Thyroid gland (tissue), 4 donors: Measurements from ENCODE around the gene RBP3. TPM values are rescaled to one million over a fixed set of nuclear protein-coding genes. Genes with fewer than 3 reads are reported as not detected.

Experiments used
- DNase-seq, 2 donors: peaks; one replicate each; pipeline ENCODE4 v3.0.0-alpha.2; 2019
- H3K27ac ChIP-seq, 3 donors: fragments of 200-600 bp; sonication (generic); 1 replicate in 2 of 3; 2 replicates in 1 of 3; pipeline ENCODE4 v1.5.1; 2016 to 2019; ENCODE audit warnings: mild to moderate bottlenecking in 1 of 3, moderate library complexity in 1 of 3
- H3K27me3 ChIP-seq: fragments of 200-600 bp; sonication (generic); one replicate; pipeline ENCODE4 v1.5.1; 2019
- H3K36me3 ChIP-seq, 2 donors: fragments of 200-600 bp; sonication (generic); one replicate each; pipeline ENCODE4 v1.5.1; 2016 to 2019
- H3K4me1 ChIP-seq, 2 donors: fragments of 200-600 bp; sonication (generic); one replicate each; pipeline ENCODE4 v1.5.1; 2017 to 2019
- H3K4me3 ChIP-seq, 3 donors: fragments of 200-600 bp; sonication (generic); replicated peaks in 1 of 3; 1 replicate in 2 of 3; 2 replicates in 1 of 3; pipeline ENCODE4 v1.5.1; 2016; ENCODE audit warnings: mild to moderate bottlenecking in 1 of 3
- H3K9me3 ChIP-seq: fragments of 200-600 bp; sonication (generic); one replicate; pipeline ENCODE4 v1.5.1; 2017
- POLR2A ChIP-seq, 2 donors: fragments of 450-650 bp; IDR thresholded peaks; one replicate each; pipeline ENCODE4 v1.6.1; 2017; ENCODE audit warnings: antibody characterized with exemption in 2 of 2, mild to moderate bottlenecking in 2 of 2, moderate library complexity in 1 of 2
- WGBS, 2 donors: methylation state at CpG; one replicate each; pipeline ENCODE4 v1.1.5; 2017; 5-methylcytosine and 5-hydroxymethylcytosine counted together
- intact Hi-C: fragments of 100-400 bp; cut with DNase I; formaldehyde crosslinking; loops from one replicate; pipeline ENCODE4 v1.15.1; 2023
- total RNA-seq, 4 donors: library from RNA; depleted of rRNA; stranded (reverse); fragments of >200 nt; gene quantifications; one replicate each; pipeline ENCODE4 v1.2.3, GENCODE V29; 2016
- TF ChIP-seq, protein P1 (sequence below), 6 experiments: fragments of 200-600 bp in 3 of 6; fragments of 450-650 bp in 3 of 6; sonication (generic) in 3 of 6; IDR thresholded peaks; one replicate each; pipeline ENCODE4 v1.5.1; 2016 to 2019; ENCODE audit warnings: antibody characterized with exemption in 6 of 6, mild to moderate bottlenecking in 2 of 6, inconsistent platforms in 1 of 6, moderate library complexity in 1 of 6

The RBP3 gene
- total RNA-seq, 4 donors from 2014 or later = not detected

DNA sequence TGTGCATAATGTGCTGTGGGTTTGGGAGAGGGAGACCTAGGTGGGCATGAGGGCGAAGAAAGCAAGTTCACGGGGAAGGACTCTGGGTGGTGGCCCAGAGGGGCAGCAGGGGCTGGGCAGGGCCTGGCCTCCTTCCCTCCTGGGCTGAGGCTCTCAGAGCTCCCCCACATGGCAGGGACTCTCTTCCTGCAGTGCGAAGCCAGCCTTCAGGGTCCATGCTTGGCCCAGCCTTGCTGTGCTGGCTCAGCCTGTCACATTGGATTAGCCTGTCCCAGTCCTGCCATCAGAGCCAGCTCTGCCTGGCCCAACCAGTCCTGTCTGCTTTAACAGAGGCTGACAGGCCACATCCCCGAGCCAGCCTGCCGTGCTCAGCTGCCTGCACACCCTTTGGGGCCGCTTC lies 56.3 kb downstream of the RBP3 start:
- Histone ChIP-seq H3K4me1 (peaks cover 0 to 4% of the 10 kb centered on the region in 2 donors), H3K36me3 (no peaks in the 10 kb centered on the region), H3K9me3 (no peaks in the 10 kb centered on the region), H3K27me3 (no peaks in the 10 kb centered on the region), H3K27ac (no peak overlapping the region), H3K4me3 (no peak overlapping the region)
- DNase-seq = no peak
- intact Hi-C loops = no loop called here
- no peak for TF ChIP-seq POLR2A (IDR thresholded peaks at IDR 0.05)
- TF ChIP-seq, protein P1, sequence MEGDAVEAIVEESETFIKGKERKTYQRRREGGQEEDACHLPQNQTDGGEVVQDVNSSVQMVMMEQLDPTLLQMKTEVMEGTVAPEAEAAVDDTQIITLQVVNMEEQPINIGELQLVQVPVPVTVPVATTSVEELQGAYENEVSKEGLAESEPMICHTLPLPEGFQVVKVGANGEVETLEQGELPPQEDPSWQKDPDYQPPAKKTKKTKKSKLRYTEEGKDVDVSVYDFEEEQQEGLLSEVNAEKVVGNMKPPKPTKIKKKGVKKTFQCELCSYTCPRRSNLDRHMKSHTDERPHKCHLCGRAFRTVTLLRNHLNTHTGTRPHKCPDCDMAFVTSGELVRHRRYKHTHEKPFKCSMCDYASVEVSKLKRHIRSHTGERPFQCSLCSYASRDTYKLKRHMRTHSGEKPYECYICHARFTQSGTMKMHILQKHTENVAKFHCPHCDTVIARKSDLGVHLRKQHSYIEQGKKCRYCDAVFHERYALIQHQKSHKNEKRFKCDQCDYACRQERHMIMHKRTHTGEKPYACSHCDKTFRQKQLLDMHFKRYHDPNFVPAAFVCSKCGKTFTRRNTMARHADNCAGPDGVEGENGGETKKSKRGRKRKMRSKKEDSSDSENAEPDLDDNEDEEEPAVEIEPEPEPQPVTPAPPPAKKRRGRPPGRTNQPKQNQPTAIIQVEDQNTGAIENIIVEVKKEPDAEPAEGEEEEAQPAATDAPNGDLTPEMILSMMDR (IDR thresholded peaks at IDR 0.05) = no peak
- WGBS, 2 donors = 79 to 81% methylated on average over 6 of the region's 6 CpGs

DNA sequence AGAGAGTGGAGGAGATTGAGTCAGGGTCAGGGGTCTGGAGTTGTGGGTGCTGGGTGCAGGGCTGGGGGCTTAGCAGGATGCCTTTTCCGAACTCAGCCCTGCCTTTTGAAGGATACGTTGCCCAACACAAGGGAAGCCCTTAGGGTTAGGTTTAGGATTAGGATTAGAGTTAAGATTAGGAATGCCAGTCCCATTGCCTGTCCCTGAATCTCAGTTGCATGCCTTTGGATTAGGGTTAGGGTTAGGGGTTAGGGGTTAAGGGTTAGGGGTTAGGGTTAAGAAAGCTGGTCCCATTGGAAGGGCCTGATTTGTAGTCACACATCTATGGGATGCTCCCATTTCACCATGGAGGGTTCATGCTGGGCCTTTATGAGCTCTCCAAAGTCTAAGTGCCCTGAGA lies 56.8 kb downstream of the RBP3 start:
- intact Hi-C loops = no loop called here
- 100% methylated on average over 2 of the region's 2 CpGs for WGBS, 2 donors
- no peak overlapping the region for H3K4me3 ChIP-seq
- no peak overlapping the region for H3K27ac ChIP-seq
- no peaks in the 10 kb centered on the region for H3K27me3 ChIP-seq
- H3K36me3 ChIP-seq = no peaks in the 10 kb centered on the region
- no peaks in the 10 kb centered on the region for H3K9me3 ChIP-seq
- DNase-seq = no peak
- H3K4me1 ChIP-seq = peaks cover 0 to 4% of the 10 kb centered on the region in 2 donors
- no peak for TF ChIP-seq POLR2A (IDR thresholded peaks at IDR 0.05)
- TF ChIP-seq, protein P1 (IDR thresholded peaks at IDR 0.05) = no peak

DNA sequence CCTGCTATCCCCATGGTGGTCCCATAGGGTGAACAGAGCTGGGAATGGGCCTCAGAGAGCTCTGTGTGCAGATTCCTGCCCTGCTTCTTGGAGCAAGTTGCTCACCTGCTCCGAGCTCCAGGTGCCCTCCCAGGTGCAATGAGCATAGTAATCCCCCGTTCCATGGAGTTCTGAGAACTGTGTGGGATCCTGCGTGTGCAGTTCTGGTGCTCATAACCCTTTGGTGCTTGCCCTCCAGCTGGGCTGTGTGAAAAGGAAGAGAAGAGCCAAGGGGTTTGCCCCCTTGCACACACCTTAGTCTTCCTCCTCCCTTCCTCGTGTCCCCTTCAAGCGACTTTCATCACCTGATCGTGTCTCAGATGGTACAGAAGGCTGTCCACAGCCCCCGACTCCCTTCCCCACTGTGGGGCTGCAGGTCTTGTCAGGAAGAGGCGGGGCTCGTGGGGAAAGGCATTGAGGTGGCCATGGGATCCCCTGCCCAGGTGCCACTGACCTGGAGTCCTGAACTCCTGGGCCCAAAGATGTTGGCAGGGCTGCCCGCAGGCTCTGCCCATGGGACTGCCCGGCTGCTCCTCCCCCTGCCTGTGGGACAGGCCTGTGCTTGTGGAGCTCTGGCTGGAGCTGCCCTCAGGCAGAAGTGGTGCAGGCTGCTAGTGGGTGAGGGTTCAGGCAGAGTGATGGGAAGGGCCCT lies 57.8 kb downstream of the RBP3 start:
- 83 to 92% methylated on average over 10 to 11 of the region's 11 CpGs for WGBS, 2 donors
- intact Hi-C loops = no loop called here
- TF ChIP-seq, protein P1 (IDR thresholded peaks at IDR 0.05) = no peak
- no peak for TF ChIP-seq POLR2A (IDR thresholded peaks at IDR 0.05)

DNA sequence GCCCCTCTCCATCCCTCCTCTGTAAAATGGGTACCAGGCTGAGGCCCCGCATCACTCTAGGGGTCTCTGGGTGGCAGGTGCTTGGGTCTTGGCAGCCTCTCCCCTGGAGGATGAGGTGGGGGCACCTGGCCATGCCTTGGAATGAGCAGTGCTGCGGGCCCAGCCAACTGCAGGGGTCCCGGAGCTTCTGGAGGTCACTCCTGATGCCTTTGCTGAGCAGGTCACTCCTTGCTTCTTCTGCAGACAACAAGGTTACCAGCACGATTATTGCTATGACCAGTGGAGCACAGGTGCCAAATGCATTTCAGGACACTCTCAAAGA lies 58.3 kb downstream of the RBP3 start:
- H3K9me3 ChIP-seq = no peaks in the 10 kb centered on the region
- DNase-seq = no peak
- no peaks in the 10 kb centered on the region for H3K36me3 ChIP-seq
- intact Hi-C loops = no loop called here
- no peak overlapping the region for H3K27ac ChIP-seq
- H3K4me1 ChIP-seq = peaks cover 0 to 4% of the 10 kb centered on the region in 2 donors
- no peaks in the 10 kb centered on the region for H3K27me3 ChIP-seq
- TF ChIP-seq, protein P1 (IDR thresholded peaks at IDR 0.05) = no peak
- TF ChIP-seq POLR2A (IDR thresholded peaks at IDR 0.05) = no peak
- 83 to 94% methylated on average over 3 to 4 of the region's 4 CpGs for WGBS, 2 donors
- no peak overlapping the region for H3K4me3 ChIP-seq

More for the DNA sequence above, 57.8 kb downstream of the RBP3 start:
- Histone ChIP-seq H3K27me3 (no peaks in the 10 kb centered on the region), H3K9me3 (no peaks in the 10 kb centered on the region), H3K4me3 (no peak overlapping the region), H3K36me3 (no peaks in the 10 kb centered on the region), H3K4me1 (peaks cover 0 to 4% of the 10 kb centered on the region in 2 donors), H3K27ac (no peak overlapping the region)
- no peak for DNase-seq

DNA sequence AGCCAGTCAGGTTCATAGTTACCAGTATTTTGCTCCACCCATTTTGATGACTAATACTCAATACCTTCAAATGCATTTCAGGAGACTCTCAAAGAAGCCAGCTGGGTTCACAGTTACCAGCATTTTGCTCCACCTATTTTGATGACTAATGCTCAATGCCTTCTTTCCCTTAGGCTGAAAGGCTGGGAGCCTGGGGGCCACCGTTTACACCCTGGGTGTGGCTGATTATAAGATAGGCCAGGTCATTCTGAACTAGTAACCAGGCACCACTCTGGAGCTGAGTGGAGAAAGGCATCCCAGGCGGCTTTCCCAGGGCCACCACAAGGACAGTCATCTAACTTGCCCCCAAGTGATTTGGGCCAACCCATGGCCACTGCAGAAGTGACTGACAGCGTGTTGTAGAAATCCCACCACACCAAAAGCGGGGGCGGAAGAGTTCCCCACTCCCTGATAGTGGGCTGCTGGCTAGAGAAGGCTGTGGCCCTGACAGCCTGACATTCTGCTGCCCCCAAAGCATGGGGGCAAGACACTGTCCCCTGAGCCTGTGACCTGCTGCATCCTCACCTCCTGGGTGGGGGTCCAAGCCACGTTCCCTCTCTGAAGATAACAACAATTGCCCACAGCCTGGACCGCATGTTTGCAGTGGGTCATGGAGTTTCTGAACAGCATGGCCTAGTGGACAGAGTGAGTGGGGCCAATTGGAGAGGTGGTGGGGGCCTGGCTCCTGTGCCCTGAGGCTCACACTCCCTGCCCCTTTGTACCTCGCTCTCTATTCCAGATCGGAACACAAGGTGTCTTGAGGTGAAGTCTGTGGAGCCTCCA lies 58.9 kb downstream of the RBP3 start:
- Histone ChIP-seq H3K27ac (no peak overlapping the region), H3K9me3 (no peaks in the 10 kb centered on the region), H3K4me3 (no peak overlapping the region), H3K27me3 (no peaks in the 10 kb centered on the region), H3K36me3 (no peaks in the 10 kb centered on the region), H3K4me1 (peaks cover 0 to 4% of the 10 kb centered on the region in 2 donors)
- intact Hi-C loops = no loop called here
- 80 to 83% methylated on average over 6 to 8 of the region's 9 CpGs for WGBS, 2 donors
- TF ChIP-seq, protein P1 (IDR thresholded peaks at IDR 0.05) = no peak
- TF ChIP-seq POLR2A (IDR thresholded peaks at IDR 0.05) = no peak
- DNase-seq = no peak
